CMK (cell line): ENCODE data around the gene GLMP.

Experiments
- DNase-seq: peaks from one replicate; pipeline ENCODE4 v3.0.0-alpha.2; 2010; ENCODE audit warnings: low read depth

The GLMP gene

DNA sequence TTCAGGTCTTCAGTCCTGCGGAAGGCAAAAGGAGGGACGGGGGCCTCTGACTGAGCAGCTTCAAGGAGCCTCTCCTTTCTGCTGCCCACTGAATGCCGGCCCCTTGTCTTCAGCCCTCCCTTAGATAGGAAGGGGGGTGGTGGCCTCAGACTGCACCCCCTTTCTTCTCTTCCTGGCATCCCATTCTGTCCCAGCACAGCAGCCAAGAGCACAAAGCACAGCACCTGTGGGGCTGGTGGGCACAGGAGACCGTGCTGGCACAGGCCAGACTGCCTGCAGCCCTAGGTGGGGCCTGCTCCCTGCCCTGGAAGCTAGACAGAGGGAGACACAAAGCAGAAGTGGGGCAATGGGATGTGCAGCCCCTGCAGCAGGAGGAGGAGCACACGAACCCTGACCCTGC lies 45.9 kb downstream of the GLMP start:
- no peak for DNase-seq

DNA sequence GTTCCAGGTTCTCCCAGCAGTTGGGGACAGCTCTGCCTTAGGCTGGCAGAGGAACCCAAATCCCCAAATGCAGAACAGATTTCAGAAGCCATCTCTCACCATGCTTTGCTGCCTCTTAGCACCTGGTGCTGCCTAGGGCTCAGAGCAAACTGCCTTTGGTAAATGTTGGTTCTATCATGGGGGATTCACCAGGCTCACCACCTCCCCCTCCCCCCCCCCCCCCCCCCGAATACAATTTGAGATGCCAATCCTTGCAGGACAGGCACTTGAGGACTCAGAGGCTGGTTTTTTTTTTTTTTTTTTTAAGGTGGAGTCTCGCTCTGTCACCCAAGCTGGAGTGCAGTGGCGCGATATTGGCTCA lies 47.2 kb downstream of the GLMP start:
- DNase-seq = no peak

DNA sequence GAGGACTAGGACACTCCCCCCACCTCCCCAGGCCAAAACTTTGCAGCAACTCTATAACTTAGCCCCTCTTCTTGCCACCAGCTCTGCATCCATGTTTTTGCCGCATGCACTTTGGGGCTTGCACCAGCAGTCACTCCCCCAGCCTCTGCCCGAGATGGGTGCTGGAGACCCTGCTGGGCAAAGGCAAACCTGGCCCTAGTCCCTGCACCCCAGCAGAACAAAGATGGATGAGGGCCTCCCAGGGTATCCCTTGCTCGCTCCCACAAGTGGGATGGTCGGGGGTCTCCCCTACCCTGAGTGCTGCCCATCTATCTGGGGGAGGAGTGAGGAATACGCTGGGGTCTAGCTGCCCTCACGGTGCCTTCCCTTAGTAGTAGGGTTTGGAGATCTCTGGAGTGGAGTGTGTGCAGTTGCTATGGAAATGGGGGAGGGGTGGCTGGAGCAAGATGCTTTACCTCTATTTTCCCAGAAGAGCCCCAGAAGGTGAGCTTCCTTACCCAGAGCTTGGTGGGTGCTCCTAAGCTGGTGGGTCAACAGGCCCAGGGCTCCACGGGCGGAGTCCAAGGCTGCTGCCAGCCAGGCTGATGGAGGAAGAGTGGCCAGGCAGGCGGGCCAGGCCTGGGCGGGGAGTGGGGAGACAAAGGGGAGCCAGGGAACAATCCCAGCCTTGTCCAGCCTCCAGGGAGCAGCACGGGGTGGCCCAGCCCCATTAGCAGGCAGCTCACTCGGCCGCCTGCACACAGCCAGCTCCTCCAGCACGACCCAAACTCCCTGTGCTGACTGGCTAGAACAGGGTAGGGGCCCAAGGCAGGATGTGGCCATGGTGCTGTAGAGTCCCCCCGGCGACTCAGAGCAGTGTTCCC lies 47.8 kb downstream of the GLMP start, which contains the start of gene PAQR6:
Gene PAQR6, minus strand, starts transcription at position 597 of the 863 bp plus-strand sequence. CDS start 1,325 bp downstream, outside the sequence.
- DNase-seq = no peak

DNA sequence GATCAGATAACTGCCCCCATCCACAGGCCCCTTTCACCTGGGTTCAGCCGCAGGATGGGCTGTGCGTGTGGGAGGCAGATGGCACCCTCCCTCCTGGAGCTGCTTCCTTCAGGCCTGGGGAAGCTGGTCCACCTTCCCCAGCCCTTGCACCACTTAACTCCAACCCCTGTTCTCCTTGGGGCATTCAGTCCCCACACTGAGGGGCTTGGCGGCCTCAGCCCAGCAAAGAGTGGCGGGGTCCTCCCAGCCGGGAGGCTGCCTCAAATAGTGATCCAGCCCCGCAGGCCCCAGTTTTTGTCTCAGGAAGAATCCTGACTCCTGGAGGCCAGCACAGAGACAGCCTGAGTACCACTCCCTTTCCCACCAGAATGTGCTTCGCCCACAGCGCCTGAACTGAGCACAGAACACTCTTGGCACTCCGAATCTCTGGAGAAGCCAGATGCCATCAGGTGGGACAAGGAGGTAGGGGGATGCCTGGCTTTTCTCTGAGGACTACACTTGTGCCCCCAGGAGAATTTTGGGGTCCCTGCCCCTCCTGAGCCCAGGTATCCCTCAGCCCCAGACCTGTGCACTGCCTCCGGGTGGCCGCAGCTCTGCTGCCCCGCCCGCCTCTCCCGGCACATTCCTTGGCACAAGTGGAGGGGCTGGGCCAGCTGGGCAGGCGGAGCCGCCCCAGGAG lies 48.6 kb downstream of the GLMP start:
- no peak for DNase-seq

DNA sequence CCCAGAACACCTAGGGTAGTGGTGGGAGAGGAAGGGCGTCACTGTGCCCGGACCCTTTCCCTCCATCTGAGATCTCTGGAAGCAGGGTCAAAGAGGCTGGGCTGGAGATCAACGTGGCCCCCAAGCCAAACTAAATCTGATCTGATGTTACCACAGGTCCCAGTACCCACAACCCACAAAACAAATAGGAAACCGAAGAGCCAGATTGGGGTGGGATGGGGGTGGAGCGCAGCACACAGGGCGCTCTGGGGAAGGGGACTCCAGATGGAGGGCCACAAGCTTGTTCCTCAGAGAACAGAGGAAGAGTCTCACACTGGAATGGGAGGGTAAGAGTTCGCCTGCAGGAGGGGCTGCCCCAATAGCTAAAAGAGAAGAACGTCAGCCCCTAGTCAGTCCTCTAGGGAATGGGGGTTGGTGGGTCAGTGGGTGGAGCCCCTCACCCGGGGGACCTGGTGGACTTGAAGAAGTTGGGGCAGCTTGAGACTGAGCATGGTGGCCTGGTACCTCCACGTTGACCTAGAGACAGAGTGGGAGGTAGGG lies 49.2 kb downstream of the GLMP start:
- no peak for DNase-seq

GRCh38 chr1:156245451-156246232 lies 49.8 kb downstream of the GLMP start:
- no peak for DNase-seq

DNA sequence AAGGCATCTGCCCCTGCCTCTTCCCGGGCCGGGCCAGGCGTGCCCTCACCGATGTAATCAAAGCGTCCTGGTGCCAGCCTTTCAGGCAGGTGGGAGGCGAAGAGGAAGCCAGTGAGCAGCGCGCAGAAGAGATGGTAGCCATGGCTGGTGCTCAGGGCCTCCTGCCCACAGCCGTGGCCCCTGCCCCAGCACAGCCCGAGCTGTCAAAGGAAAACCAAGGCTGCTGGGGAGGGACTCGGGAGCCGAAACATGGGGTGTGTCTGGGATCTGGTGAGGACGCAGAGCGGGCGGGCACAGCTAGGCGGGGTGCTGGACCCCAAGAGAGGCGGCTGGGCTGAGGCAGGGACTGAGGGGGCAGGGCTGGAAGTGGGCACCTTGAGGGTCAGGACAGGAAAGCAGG lies 50.8 kb downstream of the GLMP start:
- DNase-seq = no peak

GRCh38 chr1:156244126-156244525 lies 51.4 kb downstream of the GLMP start:
- no peak for DNase-seq

DNA sequence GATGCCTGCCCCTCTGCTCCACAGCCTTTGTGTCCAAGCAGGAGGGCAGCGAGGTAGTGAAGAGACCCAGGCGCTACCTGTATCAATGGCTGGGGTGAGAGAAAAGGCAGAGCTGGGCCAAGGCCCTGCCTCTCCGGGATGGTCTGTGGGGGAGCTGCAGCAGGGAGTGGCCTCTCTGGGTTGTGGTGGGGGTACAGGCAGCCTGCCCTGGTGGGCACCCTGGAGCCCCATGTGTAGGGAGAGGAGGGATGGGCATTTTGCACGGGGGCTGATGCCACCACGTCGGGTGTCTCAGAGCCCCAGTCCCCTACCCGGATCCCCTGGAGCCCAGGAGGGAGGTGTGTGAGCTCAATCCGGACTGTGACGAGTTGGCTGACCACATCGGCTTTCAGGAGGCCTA lies 52.7 kb downstream of the GLMP start:
- DNase-seq = no peak
